Fibroblast of the aortic adventitia (primary cell): Measurements from ENCODE around the gene GNGT1. TPM values are rescaled to one million over a fixed set of nuclear protein-coding genes. Genes with fewer than 3 reads are reported as not detected.

Experiments used
- DNase-seq: peaks from one replicate; pipeline ENCODE4 v3.0.0-alpha.2; 2010; ENCODE audit warnings: low read depth
- H3K4me3 ChIP-seq: 2 replicates; pipeline ENCODE4 v1.5.1; 2011; ENCODE audit warnings: low read depth, mild to moderate bottlenecking, control low read depth, low read length, moderate library complexity
- CTCF ChIP-seq: IDR thresholded peaks from 2 replicates; pipeline ENCODE4 v1.5.1; 2011; ENCODE audit warnings: mild to moderate bottlenecking, low read length, control low read depth, inconsistent platforms; ENCODE audit not compliant: insufficient read depth
- total RNA-seq: library from RNA; depleted of rRNA; stranded (reverse); fragments of >200 nt; gene quantifications from 2 replicates; pipeline ENCODE4 v1.2.3, GENCODE V29; 2012; ENCODE audit warnings: low replicate concordance

The GNGT1 gene
- total RNA-seq, 1 donor, result not detected

DNA sequence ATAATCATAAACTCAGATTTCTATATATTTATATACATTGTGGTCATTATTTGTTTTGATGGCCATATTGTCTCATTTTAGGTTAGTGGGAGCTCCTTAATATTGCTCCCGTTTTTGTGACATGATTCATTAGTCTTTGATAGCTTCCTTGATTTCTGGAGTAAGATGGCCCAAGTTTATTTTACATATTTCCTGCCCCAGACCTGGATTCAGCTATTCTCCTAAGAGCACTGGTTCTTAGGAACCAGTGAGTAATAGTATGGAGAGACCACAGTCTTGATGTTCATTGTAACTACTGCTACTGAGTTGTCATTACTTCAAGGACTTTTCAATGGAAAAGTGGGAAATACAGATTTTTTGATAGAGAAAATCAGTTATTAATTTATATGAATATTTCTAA, 21.8 kb upstream of the GNGT1 start:
- H3K4me3 ChIP-seq, result no peak overlapping the region
- TF ChIP-seq CTCF, result no peak

GRCh38 chr7:93889261-93889660, 17.1 kb upstream of the GNGT1 start:
- TF ChIP-seq CTCF, result no peak
- H3K4me3 ChIP-seq, result peak overlapping the region; percentile 75
- peak; percentile 84 for DNase-seq

More for the DNA sequence above, 21.8 kb upstream of the GNGT1 start:
- no peak for DNase-seq

- TF ChIP-seq CTCF, result peak; percentile 6
Observed at GRCh38 chr7:93890041-93890463, 16.3 kb upstream of the GNGT1 start.

GRCh38 chr7:93890464-93891068, 15.8 kb upstream of the GNGT1 start, which contains the start of gene TFPI2:
Gene TFPI2 (minus strand): TSS chr7:93890753. CDS start chr7:93890678, 75 bp downstream.
- TF ChIP-seq CTCF, result peak; percentile 20
- peak within 1 kb of the TSS; percentile 75 for H3K4me3 ChIP-seq
- DNase-seq, result peak; percentile 70

More at GRCh38 chr7:93890041-93890463, 16.3 kb upstream of the GNGT1 start:
- peak; percentile 70 for DNase-seq
- H3K4me3 ChIP-seq, result peak overlapping the region; percentile 75

DNA sequence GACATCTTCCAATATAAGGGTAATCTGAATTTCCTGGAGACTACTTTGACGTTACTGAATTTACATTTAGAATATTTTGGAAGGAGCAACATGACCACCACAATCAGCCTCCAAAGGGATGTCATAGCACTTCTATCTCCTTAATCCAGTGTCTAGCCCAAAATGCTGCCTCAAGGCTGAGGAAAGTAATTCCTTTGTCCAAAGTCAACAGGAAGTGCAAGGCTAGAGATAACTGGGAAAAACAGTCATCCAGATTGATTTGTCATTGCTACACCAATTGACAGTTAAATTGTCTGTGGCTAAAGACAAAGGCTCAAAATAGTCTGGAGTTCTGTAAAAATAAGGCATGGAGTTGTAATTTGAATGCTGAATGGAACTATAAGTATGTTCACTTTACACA, 11.9 kb upstream of the GNGT1 start:
- H3K4me3 ChIP-seq, result no peak overlapping the region
- peak; percentile 20 for DNase-seq
- TF ChIP-seq CTCF, result no peak

- TF ChIP-seq CTCF, result no peak
- DNase-seq, result peak; percentile 70
- no peak overlapping the region for H3K4me3 ChIP-seq
Observed at GRCh38 chr7:93894966-93895640, 11.3 kb upstream of the GNGT1 start.
